Thyroid gland (tissue), 4 donors: ENCODE results near the gene BNIP5.

ENCODE experiments used
- CTCF ChIP-seq, 6 experiments: fragments of 200-600 bp in 3 of 6; fragments of 450-650 bp in 3 of 6; sonication (generic) in 3 of 6; IDR thresholded peaks; one replicate each; pipeline ENCODE4 v1.5.1; 2016 to 2019; ENCODE audit warnings: antibody characterized with exemption in 6 of 6, mild to moderate bottlenecking in 2 of 6, inconsistent platforms in 1 of 6, moderate library complexity in 1 of 6
- POLR2A ChIP-seq, 2 donors: fragments of 450-650 bp; IDR thresholded peaks; one replicate each; pipeline ENCODE4 v1.6.1; 2017; ENCODE audit warnings: antibody characterized with exemption in 2 of 2, mild to moderate bottlenecking in 2 of 2, moderate library complexity in 1 of 2

GRCh38 chr6:36286858-36287257 lies 49.8 kb downstream of the BNIP5 start:
- TF ChIP-seq CTCF (IDR thresholded peaks at IDR 0.05), result no peak
- TF ChIP-seq POLR2A (IDR thresholded peaks at IDR 0.05), result no peak
